Measurements from ENCODE around the gene GUCY1A2.
A peak's percentile ranks its signal among the peaks of the same experiment; 100 is the strongest.
"Not testable (repeated sequence)": the region's sequence is repeated elsewhere in the genome, so short reads cannot be mapped to it uniquely, and the experiment has no call there.

Gene GUCY1A2, protein sequence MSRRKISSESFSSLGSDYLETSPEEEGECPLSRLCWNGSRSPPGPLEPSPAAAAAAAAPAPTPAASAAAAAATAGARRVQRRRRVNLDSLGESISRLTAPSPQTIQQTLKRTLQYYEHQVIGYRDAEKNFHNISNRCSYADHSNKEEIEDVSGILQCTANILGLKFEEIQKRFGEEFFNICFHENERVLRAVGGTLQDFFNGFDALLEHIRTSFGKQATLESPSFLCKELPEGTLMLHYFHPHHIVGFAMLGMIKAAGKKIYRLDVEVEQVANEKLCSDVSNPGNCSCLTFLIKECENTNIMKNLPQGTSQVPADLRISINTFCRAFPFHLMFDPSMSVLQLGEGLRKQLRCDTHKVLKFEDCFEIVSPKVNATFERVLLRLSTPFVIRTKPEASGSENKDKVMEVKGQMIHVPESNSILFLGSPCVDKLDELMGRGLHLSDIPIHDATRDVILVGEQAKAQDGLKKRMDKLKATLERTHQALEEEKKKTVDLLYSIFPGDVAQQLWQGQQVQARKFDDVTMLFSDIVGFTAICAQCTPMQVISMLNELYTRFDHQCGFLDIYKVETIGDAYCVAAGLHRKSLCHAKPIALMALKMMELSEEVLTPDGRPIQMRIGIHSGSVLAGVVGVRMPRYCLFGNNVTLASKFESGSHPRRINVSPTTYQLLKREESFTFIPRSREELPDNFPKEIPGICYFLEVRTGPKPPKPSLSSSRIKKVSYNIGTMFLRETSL

DNA sequence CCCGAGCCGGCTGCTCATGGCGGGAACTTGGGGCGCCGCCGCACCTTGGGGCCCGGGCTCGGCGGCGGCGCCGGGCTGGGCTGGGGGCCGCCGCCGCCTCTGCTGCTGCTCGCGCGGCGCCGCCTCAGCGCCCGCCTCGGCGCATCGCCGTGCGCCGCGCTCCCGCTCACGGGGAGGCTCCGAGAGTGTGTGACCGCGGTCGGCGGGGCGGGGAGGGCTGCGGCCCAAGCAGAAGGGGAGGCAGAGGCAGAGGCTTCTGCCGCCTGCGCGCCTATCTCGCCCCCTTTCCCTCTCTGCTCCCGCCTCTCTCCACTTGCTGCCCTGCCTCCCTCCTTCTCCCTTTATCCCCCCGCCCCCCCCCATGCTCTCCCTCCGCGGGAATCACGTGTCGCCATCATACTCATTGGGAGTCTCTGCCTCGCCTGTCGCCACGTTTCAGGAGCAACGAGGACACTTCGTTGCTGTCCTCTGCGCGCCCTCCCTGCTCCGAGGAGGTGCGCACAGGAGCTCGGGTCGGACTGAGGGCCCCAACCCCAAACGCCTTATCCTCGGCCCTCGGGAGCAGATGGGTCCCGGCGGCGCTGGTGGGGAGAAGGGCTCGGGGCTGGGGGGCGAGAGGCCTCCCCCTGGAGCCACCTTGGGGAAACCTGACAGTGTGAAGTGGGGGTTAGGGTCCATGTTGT, at the start of gene GUCY1A2:
GUCY1A2 (minus strand) TSS at position 258 of the 683 bp plus-strand sequence. CDS start 421 bp downstream, outside the sequence.
- H3K4me1 ChIP-seq (ENCODE audit: control insufficient read depth, insufficient read depth, low read length) = peaks cover 13% of the 10 kb centered on the region
- H3K27me3 ChIP-seq (replicated peaks; ENCODE audit: control insufficient read depth, insufficient read depth, low read length) = no peaks in the 10 kb centered on the region
- no peaks in the 10 kb centered on the region for H3K36me3 ChIP-seq (ENCODE audit: control insufficient read depth, insufficient read depth, low read length, severe bottlenecking)
- no peaks in the 10 kb centered on the region for H3K9me3 ChIP-seq (ENCODE audit: control insufficient read depth, low read length)
- peak within 1 kb of the TSS; percentile 89 for H3K4me3 ChIP-seq (ENCODE audit: low read length)
- DNase-seq (ENCODE audit: low read depth) = peak; percentile 63
- peak within 1 kb of the TSS; percentile 41 for H3K9ac ChIP-seq (ENCODE audit: low read length)

DNA sequence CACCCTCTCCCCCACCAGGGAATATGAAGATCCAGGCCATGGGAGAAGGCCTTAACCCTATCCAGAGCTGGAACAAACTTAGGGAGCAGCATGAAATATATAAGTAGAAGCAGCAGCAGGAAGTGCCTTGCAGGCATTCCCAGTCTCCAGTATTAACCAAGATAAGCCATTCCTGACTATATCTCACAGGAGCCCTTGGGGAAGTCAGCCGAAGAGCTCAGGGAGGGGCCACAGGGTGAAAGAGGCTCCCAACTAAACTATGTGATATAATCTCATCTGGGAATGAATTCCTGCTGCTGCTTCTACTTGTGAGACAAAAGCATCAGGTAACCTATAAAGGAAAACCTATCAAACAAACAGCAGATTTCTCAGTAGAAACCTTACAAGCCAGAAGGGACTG, 36.1 kb upstream of the GUCY1A2 start:
- DNase-seq (ENCODE audit: low read depth) = no peak
- peaks cover 14% of the 10 kb centered on the region for H3K9me3 ChIP-seq (ENCODE audit: control insufficient read depth, low read length)
- no peaks in the 10 kb centered on the region for H3K27me3 ChIP-seq (replicated peaks; ENCODE audit: control insufficient read depth, insufficient read depth, low read length)
- H3K36me3 ChIP-seq (ENCODE audit: control insufficient read depth, insufficient read depth, low read length, severe bottlenecking) = no peaks in the 10 kb centered on the region
- no peak overlapping the region for H3K4me3 ChIP-seq (ENCODE audit: low read length)
- H3K4me1 ChIP-seq (ENCODE audit: control insufficient read depth, insufficient read depth, low read length) = no peaks in the 10 kb centered on the region
- H3K9ac ChIP-seq (ENCODE audit: low read length) = no peak overlapping the region

- not testable (repeated sequence) for H3K9ac ChIP-seq (ENCODE audit: low read length); DNase-seq (ENCODE audit: low read depth); H3K4me1 ChIP-seq (ENCODE audit: control insufficient read depth, insufficient read depth, low read length); H3K36me3 ChIP-seq (ENCODE audit: control insufficient read depth, insufficient read depth, low read length, severe bottlenecking); H3K27me3 ChIP-seq (replicated peaks; ENCODE audit: control insufficient read depth, insufficient read depth, low read length); H3K4me3 ChIP-seq (ENCODE audit: low read length)
- H3K9me3 ChIP-seq (ENCODE audit: control insufficient read depth, low read length) = peaks cover 14% of the 10 kb centered on the region
Measured at GRCh38 chr11:107051332-107051731, 33.1 kb upstream of the GUCY1A2 start.

DNA sequence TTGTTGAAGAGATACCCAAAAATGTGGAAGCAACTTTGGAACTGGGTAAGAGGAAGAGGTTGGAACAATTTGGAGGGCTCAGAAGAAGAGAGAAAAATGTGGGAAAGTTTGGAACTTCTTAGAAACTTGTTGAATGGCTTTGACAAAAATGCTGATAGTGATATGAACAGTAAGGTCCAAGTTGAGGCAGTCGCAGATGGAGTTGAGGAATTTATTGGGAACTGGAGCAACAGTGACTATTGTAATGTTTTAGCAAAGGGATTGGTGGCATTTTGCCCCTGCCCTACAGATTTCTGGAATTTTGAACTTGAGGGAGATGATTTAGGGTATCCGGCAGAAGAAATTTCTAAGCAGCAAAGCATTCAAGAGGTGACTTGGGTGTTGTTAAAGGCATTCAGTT, 32.6 kb upstream of the GUCY1A2 start:
- not testable (repeated sequence) for H3K4me1 ChIP-seq (ENCODE audit: control insufficient read depth, insufficient read depth, low read length); H3K4me3 ChIP-seq (ENCODE audit: low read length); H3K36me3 ChIP-seq (ENCODE audit: control insufficient read depth, insufficient read depth, low read length, severe bottlenecking); H3K27me3 ChIP-seq (replicated peaks; ENCODE audit: control insufficient read depth, insufficient read depth, low read length); H3K9ac ChIP-seq (ENCODE audit: low read length); DNase-seq (ENCODE audit: low read depth)
- H3K9me3 ChIP-seq (ENCODE audit: control insufficient read depth, low read length) = peaks cover 14% of the 10 kb centered on the region

DNA sequence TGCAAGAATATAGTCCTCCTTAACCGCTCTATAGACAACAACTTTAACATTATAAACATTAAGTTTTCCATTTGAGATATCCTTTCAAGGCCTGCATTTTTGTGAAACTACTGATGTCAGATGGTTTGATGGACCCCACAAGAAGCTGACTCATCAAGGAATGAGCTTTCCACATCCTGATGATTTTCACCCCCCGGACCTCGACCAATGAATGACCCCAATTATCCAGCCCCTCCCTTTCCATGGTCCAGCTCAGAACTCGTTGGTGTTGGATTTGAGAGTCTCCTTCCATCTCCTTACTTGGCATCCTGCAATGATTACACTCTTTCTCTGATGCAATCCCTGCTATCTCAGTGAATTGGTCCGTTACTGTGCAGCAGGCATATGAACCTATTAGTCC, 31.8 kb upstream of the GUCY1A2 start:
- Histone ChIP-seq H3K27me3 (replicated peaks; ENCODE audit: control insufficient read depth, insufficient read depth, low read length) (no peaks in the 10 kb centered on the region), H3K4me1 (ENCODE audit: control insufficient read depth, insufficient read depth, low read length) (no peaks in the 10 kb centered on the region), H3K36me3 (ENCODE audit: control insufficient read depth, insufficient read depth, low read length, severe bottlenecking) (no peaks in the 10 kb centered on the region), H3K9ac (ENCODE audit: low read length) (no peak overlapping the region), H3K9me3 (ENCODE audit: control insufficient read depth, low read length) (peaks cover 14% of the 10 kb centered on the region), H3K4me3 (ENCODE audit: low read length) (no peak overlapping the region)
- no peak for DNase-seq (ENCODE audit: low read depth)

DNA sequence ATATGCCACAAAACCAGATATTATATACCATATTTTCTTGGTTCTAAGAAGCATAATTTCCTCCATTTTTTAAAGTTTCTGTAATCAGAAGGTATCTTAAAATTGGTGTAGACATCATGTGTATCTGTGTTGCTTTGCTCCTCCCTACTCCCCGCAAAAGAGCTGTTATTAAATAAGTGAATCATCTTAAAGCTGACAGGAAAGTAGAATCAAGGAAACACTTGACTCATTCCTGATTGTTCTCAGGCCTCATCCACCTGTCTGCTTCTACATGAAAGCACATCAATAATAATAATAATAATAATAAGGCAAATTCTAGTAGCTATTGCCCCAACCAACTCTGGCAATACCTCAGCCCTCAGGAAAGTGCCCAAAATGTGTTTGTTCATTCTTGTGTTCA, 26.2 kb upstream of the GUCY1A2 start:
- H3K36me3 ChIP-seq (ENCODE audit: control insufficient read depth, insufficient read depth, low read length, severe bottlenecking) = no peaks in the 10 kb centered on the region
- peaks cover 5% of the 10 kb centered on the region for H3K4me1 ChIP-seq (ENCODE audit: control insufficient read depth, insufficient read depth, low read length)
- DNase-seq (ENCODE audit: low read depth) = no peak
- H3K9me3 ChIP-seq (ENCODE audit: control insufficient read depth, low read length) = peaks cover 8% of the 10 kb centered on the region
- no peaks in the 10 kb centered on the region for H3K27me3 ChIP-seq (replicated peaks; ENCODE audit: control insufficient read depth, insufficient read depth, low read length)
- no peak overlapping the region for H3K9ac ChIP-seq (ENCODE audit: low read length)
- no peak overlapping the region for H3K4me3 ChIP-seq (ENCODE audit: low read length)

GRCh38 chr11:107043242-107044006, 25.1 kb upstream of the GUCY1A2 start:
- no peak overlapping the region for H3K4me3 ChIP-seq (ENCODE audit: low read length)
- DNase-seq (ENCODE audit: low read depth) = peak; percentile 88
- peaks cover 8% of the 10 kb centered on the region for H3K9me3 ChIP-seq (ENCODE audit: control insufficient read depth, low read length)
- no peaks in the 10 kb centered on the region for H3K36me3 ChIP-seq (ENCODE audit: control insufficient read depth, insufficient read depth, low read length, severe bottlenecking)
- no peaks in the 10 kb centered on the region for H3K27me3 ChIP-seq (replicated peaks; ENCODE audit: control insufficient read depth, insufficient read depth, low read length)
- H3K4me1 ChIP-seq (ENCODE audit: control insufficient read depth, insufficient read depth, low read length) = peaks cover 5% of the 10 kb centered on the region
- H3K9ac ChIP-seq (ENCODE audit: low read length) = no peak overlapping the region

GRCh38 chr11:107042748-107043147, 24.5 kb upstream of the GUCY1A2 start:
- no peak overlapping the region for H3K4me3 ChIP-seq (ENCODE audit: low read length)
- peaks cover 5% of the 10 kb centered on the region for H3K4me1 ChIP-seq (ENCODE audit: control insufficient read depth, insufficient read depth, low read length)
- no peaks in the 10 kb centered on the region for H3K36me3 ChIP-seq (ENCODE audit: control insufficient read depth, insufficient read depth, low read length, severe bottlenecking)
- H3K9ac ChIP-seq (ENCODE audit: low read length) = no peak overlapping the region
- no peaks in the 10 kb centered on the region for H3K27me3 ChIP-seq (replicated peaks; ENCODE audit: control insufficient read depth, insufficient read depth, low read length)
- no peak for DNase-seq (ENCODE audit: low read depth)
- peaks cover 8% of the 10 kb centered on the region for H3K9me3 ChIP-seq (ENCODE audit: control insufficient read depth, low read length)

GRCh38 chr11:107041088-107041444, 22.8 kb upstream of the GUCY1A2 start:
- Histone ChIP-seq H3K27me3 (replicated peaks; ENCODE audit: control insufficient read depth, insufficient read depth, low read length) (no peaks in the 10 kb centered on the region), H3K9me3 (ENCODE audit: control insufficient read depth, low read length) (peaks cover 8% of the 10 kb centered on the region), H3K4me3 (ENCODE audit: low read length) (no peak overlapping the region), H3K9ac (ENCODE audit: low read length) (no peak overlapping the region), H3K4me1 (ENCODE audit: control insufficient read depth, insufficient read depth, low read length) (peaks cover 5% of the 10 kb centered on the region), H3K36me3 (ENCODE audit: control insufficient read depth, insufficient read depth, low read length, severe bottlenecking) (no peaks in the 10 kb centered on the region)
- DNase-seq (ENCODE audit: low read depth) = peak; percentile 37

- no peak overlapping the region for H3K4me3 ChIP-seq (ENCODE audit: low read length)
- no peaks in the 10 kb centered on the region for H3K36me3 ChIP-seq (ENCODE audit: control insufficient read depth, insufficient read depth, low read length, severe bottlenecking)
- no peak overlapping the region for H3K9ac ChIP-seq (ENCODE audit: low read length)
- H3K4me1 ChIP-seq (ENCODE audit: control insufficient read depth, insufficient read depth, low read length) = peaks cover 5% of the 10 kb centered on the region
- H3K9me3 ChIP-seq (ENCODE audit: control insufficient read depth, low read length) = peaks cover 8% of the 10 kb centered on the region
- no peaks in the 10 kb centered on the region for H3K27me3 ChIP-seq (replicated peaks; ENCODE audit: control insufficient read depth, insufficient read depth, low read length)
- DNase-seq (ENCODE audit: low read depth) = no peak
Measured at GRCh38 chr11:107040433-107041087, 22.3 kb upstream of the GUCY1A2 start.

All from adipocyte (in vitro differentiated cells).